Measurements from ENCODE around the gene DDX41.

- TF ChIP-seq POLR2A (IDR thresholded peaks at IDR 0.05) (no peak), CTCF (IDR thresholded peaks at IDR 0.05) (no peak)
These were observed 23.7 kb upstream of the DDX41 start for GRCh38 chr5:177540438-177540837.

Data from esophagus squamous epithelium (tissue), 4 donors.